ENCODE measurements around the gene PLEKHB2.
"Not testable (repeated sequence)": the region's sequence is repeated elsewhere in the genome, so short reads cannot be mapped to it uniquely, and the experiment has no call there.

The PLEKHB2 gene

DNA sequence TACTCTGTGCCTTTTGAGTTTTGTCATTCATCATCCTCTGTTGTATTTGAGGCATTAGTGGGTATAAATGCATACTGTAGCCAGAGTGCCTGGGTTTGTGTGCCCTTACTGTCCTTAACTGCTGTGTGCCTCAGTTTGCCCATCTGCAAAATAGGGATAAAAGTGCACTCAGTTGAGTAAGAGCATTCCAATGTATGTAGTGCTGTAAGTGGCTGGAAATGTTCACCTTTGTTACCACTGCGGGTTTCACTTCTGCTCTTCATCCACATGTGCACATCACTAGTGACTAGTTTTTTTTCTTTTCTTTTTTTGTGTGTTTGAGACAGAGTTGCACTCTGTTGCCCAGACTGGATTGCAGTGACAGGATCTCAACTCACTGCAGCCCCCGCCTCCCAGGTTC is 39.9 kb downstream of the PLEKHB2 start:
- no peak for DNase-seq

DNA sequence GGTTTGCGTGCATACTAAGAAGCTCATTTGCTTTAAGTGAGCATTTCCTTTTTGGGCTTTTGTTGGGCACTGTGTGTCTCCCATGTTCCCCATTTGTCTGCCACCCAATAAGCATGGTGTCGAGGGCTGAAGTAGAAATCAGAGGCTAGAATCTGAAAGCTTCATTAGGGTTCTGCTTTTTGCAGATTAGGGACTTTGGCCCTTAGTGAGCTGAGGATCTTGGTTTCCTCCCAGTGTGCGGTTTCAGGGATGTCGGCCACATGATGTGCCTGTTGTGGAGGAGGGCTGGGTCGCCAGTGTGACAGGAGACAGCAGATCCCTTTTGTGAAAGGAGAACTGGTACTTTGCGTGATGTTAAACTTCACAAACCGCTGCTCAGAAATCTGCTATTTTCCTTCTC is 41.1 kb downstream of the PLEKHB2 start:
- DNase-seq, result peak; percentile 27

GRCh38 chr2:131146749-131147148 is 41.6 kb downstream of the PLEKHB2 start:
- DNase-seq, result no peak

DNA sequence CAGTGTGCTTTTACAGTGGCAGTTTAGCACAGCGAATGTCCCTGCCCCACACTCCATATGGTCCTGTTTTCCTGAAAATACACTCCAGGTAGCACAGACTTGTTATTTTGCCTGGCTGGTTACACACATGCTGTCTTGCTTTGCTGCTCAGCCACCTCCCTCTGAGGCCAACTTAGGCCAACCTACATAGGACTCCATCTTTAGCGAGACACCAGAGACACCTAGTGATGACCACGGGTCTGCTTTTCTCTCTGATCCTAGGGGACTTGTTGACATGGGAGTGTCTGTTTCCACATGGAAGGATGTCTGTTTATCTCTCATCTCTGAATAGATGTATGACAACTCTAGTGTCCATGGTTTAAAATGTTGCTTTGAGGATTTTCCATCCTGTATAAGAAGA is 43.3 kb downstream of the PLEKHB2 start:
- no peak for DNase-seq

DNA sequence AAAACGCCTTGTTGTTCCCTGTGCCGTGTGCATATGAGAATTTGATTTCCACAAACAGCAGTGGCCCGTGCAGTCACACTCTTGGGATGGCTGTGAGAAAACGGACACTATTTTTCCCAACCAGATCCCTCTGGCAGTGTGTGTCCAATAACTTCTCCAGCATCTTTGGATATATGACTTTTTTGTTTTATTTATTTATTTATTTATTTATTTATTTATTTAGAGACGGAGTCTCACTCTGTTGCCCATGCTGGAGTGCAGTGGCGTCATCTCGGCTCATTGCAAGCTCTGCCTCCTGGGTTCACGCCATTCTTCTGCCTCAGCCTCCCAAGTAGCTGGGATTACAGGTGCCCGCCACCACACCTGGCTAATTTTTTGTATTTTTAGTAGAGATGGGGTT is 45.0 kb downstream of the PLEKHB2 start:
- not testable (repeated sequence) for DNase-seq

- no peak for DNase-seq
These were observed 46.3 kb downstream of the PLEKHB2 start for GRCh38 chr2:131151398-131151797.

GRCh38 chr2:131152074-131152473 is 46.9 kb downstream of the PLEKHB2 start:
- DNase-seq, result no peak

DNA sequence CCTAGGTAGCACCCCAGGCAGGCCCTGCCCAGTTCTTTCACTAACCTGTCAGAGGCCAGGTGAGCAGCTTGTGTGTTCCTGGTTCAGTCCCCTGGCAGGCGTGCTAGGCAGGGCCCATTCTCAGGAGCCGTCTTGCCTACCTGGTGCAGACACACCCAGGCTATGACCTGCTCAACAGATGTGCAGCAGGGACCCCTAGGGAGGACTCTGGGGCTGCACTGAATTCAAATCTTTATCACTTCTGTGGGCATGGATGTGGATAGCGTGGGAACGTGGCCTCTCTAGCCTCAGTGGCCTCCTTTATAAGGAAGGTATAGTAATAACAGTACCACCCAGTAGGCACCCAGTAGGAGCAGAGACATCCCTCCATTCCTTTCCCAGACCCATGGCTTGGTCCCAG is 48.4 kb downstream of the PLEKHB2 start:
- no peak for DNase-seq

- DNase-seq, result peak; percentile 36
These were observed 49.0 kb downstream of the PLEKHB2 start for GRCh38 chr2:131154071-131154531.

- DNase-seq, result no peak
These were observed 49.5 kb downstream of the PLEKHB2 start for GRCh38 chr2:131154647-131155046.

DNA sequence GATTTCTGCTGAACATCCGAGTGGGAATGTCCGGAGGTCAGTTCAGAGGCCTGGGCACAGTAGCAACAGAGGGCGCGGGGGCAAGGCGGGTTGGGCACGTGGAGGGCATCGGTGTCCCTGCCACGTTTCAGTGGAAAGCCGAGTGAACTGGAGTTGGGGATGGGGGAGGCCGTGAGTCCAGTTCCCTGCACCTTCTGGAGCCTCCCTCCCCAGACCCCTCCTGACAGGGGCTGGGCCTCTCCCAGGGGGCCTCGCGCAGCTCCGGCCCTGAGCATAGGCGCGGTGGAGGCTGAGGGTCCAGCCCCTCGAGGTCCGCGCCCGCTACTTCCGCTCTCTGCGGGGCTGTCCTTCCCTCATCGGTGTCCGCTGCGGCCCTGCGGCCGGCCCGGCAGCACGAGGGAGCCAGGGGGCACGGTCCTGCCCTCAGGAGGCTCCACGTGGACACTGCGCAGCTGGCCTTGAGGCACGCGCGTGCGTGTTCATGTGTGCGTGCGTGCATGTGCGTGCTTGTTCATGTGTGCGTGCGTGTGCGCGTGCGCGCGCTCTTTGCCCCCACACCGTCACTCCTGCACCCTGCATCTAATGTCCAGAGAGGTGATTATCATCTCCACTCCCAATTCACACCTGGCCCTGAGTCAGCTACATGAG is 50.2 kb downstream of the PLEKHB2 start:
- DNase-seq, result no peak

DNA sequence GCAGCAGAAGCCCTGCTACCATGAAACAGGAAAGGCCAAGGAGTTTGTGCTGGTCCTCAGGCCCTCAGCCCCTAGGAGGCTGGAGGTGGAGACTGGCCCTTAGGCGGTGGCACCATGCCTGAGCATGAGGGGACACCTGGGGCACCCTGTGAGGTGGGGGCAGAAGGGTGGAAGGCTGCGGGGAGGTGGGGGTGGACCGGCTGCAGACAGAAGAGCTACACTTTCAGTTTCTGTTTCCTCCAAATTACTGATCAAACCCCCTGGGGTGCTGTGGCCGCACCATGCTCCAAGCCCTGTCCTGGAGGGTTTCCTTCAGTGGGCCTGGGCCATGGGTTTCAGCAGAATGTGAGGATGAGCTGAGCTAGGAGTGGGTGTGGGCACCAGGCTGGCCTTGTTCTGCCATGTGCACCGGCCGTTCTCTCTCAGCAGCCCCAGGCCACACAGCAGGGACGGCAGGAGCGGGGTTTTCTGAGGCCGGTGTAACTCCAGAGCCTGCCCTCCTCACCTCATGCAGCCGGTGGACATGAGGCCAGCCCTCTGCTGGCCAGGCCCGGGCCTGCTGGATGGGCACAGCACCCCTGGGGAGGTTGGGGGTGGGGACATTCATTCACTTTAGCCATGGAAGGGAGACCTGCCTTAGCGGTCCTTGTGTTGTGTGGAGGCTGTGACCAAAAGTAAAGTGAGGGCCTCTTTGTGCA is 51.5 kb downstream of the PLEKHB2 start:
- no peak for DNase-seq

GRCh38 chr2:131165562-131165961 is 60.4 kb downstream of the PLEKHB2 start:
- not testable (repeated sequence) for DNase-seq

DNA sequence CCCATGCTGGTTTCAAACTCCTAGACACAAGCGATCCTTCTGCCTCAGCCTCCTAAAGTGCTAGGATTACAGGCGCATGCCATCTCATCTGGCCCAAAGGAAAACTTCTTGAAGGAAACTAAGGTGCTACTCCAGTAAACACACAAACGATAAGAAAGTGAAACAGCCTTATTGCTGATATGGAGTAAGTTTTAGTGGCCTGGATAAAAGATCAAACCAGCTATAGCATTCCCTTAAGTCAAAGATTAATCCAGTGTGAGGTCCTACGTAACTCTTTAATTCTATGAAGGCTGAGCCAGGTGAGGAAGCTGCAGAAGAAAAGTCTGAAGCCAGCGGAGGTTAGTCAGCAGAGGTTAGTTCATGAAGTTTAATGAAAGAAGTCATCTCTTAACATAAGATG is 63.4 kb downstream of the PLEKHB2 start:
- DNase-seq, result no peak

GRCh38 chr2:131178050-131178449 is 72.9 kb downstream of the PLEKHB2 start:
- not testable (repeated sequence) for DNase-seq

DNA sequence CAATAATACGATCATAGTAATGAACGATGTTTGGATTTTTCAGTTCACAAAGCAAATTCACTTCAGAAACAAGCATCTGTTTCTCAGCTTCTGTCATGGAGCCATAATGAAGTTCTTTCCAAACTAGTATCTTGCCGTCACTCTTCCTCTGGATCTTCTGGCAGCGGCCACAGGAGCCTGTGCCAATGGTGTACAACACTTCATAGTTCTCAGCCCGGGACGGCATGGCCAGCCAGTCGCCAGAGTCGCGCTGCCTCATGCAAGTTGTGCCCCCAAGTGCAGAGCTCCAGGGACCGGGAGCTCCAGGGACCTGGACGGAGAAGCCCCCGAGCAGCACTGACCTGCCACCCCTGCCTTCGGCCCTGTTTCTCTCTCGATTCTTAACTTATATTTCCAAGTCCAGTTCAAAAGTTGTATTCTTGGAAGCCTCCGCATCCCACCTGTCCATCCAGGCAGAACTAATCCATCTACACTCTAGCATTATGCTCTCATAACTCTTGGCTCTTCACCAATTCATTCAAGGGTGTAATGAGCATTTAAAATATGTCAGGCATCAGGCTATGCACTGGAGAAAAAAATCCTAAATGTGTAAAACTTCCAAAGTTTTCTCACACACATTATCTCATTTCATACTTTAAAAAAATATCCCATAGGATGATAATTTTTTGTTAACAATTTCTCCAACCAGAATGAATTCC is 73.7 kb downstream of the PLEKHB2 start:
- not testable (repeated sequence) for DNase-seq

DNA sequence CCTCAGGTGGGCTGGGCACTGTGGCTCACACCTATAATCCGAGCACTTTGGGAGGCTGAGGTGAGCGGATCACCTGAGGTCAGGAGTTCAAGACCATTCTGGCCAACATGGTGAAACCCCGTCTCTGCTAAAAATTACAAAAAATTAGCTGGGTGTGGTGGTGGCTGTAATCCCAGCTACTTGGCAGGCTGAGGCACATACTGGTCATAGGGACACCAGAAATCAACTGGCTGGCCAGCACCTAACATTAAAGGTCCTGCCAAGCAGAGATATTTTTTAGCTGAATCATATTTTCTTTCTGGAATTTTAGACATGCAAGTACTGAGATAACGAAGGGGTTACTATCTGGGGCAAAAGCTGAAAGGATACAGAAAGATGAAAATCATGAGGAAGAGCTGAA is 76.3 kb downstream of the PLEKHB2 start:
- DNase-seq, result not testable (repeated sequence)

DNA sequence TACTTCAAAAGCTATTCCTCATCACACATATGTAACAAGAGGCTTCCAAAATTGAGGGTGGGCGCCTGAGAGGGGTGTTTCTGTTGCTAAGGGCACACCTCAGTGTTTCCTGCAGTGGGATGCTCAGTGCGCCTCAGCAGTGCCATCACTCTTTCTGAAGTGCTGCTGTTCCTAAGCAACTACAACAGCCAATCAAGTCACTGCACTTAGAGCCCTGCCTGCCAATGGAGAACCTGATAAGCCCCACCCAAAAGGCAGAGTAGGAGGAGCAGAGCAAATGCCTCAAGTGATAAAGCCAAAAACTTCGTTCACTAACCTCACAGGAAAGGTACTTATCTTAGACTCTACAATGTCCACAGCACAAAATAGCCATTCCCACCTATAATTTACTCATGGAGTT is 88.3 kb downstream of the PLEKHB2 start:
- not testable (repeated sequence) for DNase-seq

DNA sequence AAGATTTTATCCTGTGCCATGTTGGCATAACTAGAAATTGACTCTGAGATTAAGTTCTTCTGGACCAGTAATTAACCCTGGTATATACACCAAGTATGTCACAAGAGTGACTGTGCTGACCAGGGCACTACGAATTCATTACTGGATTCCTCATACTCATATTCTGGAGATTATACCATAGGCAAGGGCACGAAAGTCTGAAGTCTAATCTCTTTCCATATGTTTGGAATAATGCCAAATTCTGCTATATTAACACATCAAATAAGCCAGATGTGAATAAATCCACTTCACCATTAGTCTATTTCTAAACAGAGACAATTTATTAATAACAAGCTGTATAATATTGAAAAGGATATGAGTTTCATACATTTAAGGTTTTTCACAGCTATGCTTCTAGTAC is 91.0 kb downstream of the PLEKHB2 start:
- DNase-seq, result not testable (repeated sequence)

Data from GDM1 (cell line).